SJCRH30 (cell line): ENCODE measurements around the gene SMIM38. TPM values are rescaled to one million over a fixed set of nuclear protein-coding genes. Genes with fewer than 3 reads are reported as not detected.

ENCODE experiments used
- DNase-seq, 2 experiments: peaks; one replicate each; pipeline ENCODE4 v3.0.0-alpha.2; 2015 to 2020
- H3K27ac ChIP-seq: fragments of 250-450 bp; sonication (Bioruptor Pico); 2 replicates; pipeline ENCODE4 v1.5.1; 2020; ENCODE audit warnings: mild to moderate bottlenecking, moderate library complexity
- H3K27me3 ChIP-seq: fragments of 250-450 bp; sonication (Bioruptor Pico); 2 replicates; pipeline ENCODE4 v1.5.1; 2020; ENCODE audit warnings: mild to moderate bottlenecking, moderate library complexity
- H3K36me3 ChIP-seq: fragments of 250-450 bp; sonication (Bioruptor Pico); 2 replicates; pipeline ENCODE4 v1.5.1; 2020; ENCODE audit warnings: mild to moderate bottlenecking, moderate library complexity
- H3K4me1 ChIP-seq: fragments of 250-450 bp; sonication (Bioruptor Pico); 2 replicates; pipeline ENCODE4 v1.5.1; 2020; ENCODE audit warnings: mild to moderate bottlenecking, moderate library complexity
- H3K4me3 ChIP-seq: fragments of 250-450 bp; sonication (Bioruptor Pico); 2 replicates; pipeline ENCODE4 v1.5.1; 2020; ENCODE audit warnings: mild to moderate bottlenecking, moderate library complexity
- H3K9me3 ChIP-seq: fragments of 250-450 bp; sonication (Bioruptor Pico); replicated peaks from 2 replicates; pipeline ENCODE4 v1.5.1; 2020; ENCODE audit warnings: mild to moderate bottlenecking, moderate library complexity
- total RNA-seq: library from RNA; depleted of rRNA; stranded (reverse); fragments of >200 nt; shearing (Covaris generic); gene quantifications from 2 replicates; pipeline ENCODE4 v1.2.3, GENCODE V29; 2014; rRNA removed

SMIM38 gene
- total RNA-seq, 1 experiment from 2014 or later, result 0.40 TPM

- Histone ChIP-seq H3K4me3 (no peak overlapping the region), H3K27ac (no peak overlapping the region), H3K36me3 (no peaks in the 10 kb centered on the region), H3K4me1 (0 out of 2 replicates have a peak, but pooled peaks cover 5% of the 10 kb centered on the region), H3K27me3 (no peaks in the 10 kb centered on the region; the same call in 1 of the 2 replicates), H3K9me3 (no peaks in the 10 kb centered on the region)
- no peak for DNase-seq
Measured at GRCh38 chr11:69201066-69201365, 45.3 kb downstream of the SMIM38 start.

GRCh38 chr11:69201764-69202370, 46.1 kb downstream of the SMIM38 start:
- Histone ChIP-seq H3K4me3 (no peak overlapping the region), H3K9me3 (no peaks in the 10 kb centered on the region), H3K36me3 (no peaks in the 10 kb centered on the region), H3K27ac (no peak overlapping the region), H3K4me1 (0 out of 2 replicates have a peak, but pooled peaks cover 5% of the 10 kb centered on the region), H3K27me3 (no peaks in the 10 kb centered on the region; the same call in 1 of the 2 replicates)
- no peak for DNase-seq

GRCh38 chr11:69202511-69203221, 46.9 kb downstream of the SMIM38 start:
- no peak overlapping the region for H3K27ac ChIP-seq

DNA sequence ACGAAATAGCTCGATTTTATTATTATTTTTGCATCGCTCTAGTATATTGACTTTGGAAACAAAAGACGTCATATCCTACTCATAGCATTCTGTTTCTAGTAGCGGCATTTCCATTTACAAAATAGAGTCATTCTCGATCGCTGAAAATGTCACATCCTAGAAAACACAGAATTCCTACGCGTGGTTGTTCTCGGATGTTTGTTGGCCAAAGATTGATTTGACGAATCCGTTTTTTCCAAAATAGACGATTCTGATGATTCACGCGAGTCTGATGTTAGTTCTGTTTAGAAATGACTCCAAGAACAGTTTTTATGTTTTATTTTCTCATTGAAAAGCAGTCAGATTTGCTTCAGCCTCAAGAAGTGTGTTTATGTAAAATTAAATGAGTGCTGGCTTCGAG, 47.6 kb downstream of the SMIM38 start:
- Histone ChIP-seq H3K27ac (no peak overlapping the region), H3K9me3 (no peaks in the 10 kb centered on the region), H3K27me3 (peaks cover 4% of the 10 kb centered on the region; the same call in 1 of the 2 replicates), H3K4me3 (no peak overlapping the region), H3K4me1 (0 out of 2 replicates have a peak, but pooled peaks cover 5% of the 10 kb centered on the region), H3K36me3 (no peaks in the 10 kb centered on the region)
- no peak for DNase-seq

More at GRCh38 chr11:69202511-69203221, 46.9 kb downstream of the SMIM38 start:
- H3K36me3 ChIP-seq, result no peaks in the 10 kb centered on the region
- 0 out of 2 replicates have a peak, but pooled peaks cover 5% of the 10 kb centered on the region for H3K4me1 ChIP-seq
- H3K4me3 ChIP-seq, result no peak overlapping the region
- no peak for DNase-seq
- H3K27me3 ChIP-seq, result peaks cover 4% of the 10 kb centered on the region; the same call in 1 of the 2 replicates
- H3K9me3 ChIP-seq, result no peaks in the 10 kb centered on the region

DNA sequence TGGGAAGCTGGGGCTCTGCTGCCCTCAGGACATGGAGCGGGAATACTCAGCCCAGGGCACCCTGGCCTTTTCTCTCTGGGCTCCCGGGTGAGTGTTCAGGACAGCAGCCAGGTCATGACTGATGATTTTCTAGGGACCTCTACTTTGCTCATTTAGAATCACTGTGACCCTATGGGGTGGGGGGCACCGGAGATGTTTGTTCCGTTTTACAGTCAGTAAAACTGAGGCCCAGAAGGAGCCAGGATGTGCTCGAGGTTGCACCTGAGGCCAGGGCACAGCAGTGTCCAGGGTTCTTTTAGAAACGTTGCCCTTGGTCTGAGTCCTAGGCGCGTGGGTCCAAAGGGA, 48.1 kb downstream of the SMIM38 start:
- Histone ChIP-seq H3K4me3 (no peak overlapping the region), H3K9me3 (no peaks in the 10 kb centered on the region), H3K27ac (no peak overlapping the region), H3K36me3 (no peaks in the 10 kb centered on the region), H3K27me3 (peaks cover 4% of the 10 kb centered on the region; the same call in 1 of the 2 replicates), H3K4me1 (0 out of 2 replicates have a peak, but pooled peaks cover 5% of the 10 kb centered on the region)
- DNase-seq, result no peak

DNA sequence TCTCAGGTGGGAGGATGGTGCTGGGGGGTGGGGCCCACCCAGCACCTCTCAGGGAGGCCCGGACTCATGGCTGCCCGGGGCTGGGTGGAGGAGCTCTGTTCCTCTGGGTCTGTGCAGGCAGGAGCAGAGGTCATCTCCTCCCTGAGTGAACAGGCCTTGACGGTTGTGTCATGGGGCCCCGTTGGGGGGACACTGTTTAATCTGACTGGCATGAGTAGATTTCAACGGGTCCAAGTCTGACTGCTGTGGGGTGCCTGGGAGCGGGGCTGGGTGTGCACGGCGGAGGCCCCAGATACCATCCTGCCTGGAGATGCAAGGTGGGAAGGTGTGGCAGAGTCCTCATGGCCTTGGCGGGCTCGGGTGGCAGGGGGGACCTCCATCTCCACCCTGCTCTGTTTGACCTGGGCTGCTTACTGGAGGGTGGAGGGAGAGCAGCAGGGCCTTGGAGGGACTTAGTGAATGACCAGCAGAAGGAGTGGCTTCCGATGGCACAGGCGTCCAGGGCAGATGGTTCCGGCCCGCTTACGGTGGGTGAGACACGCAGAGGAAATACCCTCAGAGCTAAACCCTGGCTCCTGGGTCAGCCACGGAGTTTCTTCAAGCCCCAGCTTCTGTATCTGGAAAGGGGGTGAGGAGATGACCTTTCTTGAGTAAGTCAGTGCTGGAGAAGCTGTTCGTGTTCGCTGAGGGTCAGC, 48.7 kb downstream of the SMIM38 start:
- Histone ChIP-seq H3K9me3 (no peaks in the 10 kb centered on the region), H3K27ac (no peak overlapping the region), H3K36me3 (no peaks in the 10 kb centered on the region), H3K27me3 (peaks cover 4% of the 10 kb centered on the region; the same call in 1 of the 2 replicates), H3K4me3 (no peak overlapping the region), H3K4me1 (0 out of 2 replicates have a peak, but pooled peaks cover 5% of the 10 kb centered on the region)
- DNase-seq, result no peak

GRCh38 chr11:69204941-69205742, 49.4 kb downstream of the SMIM38 start:
- no peaks in the 10 kb centered on the region for H3K9me3 ChIP-seq
- H3K27me3 ChIP-seq, result peaks cover 4% of the 10 kb centered on the region; the same call in 1 of the 2 replicates
- H3K4me1 ChIP-seq, result 0 out of 2 replicates have a peak, but pooled peaks cover 5% of the 10 kb centered on the region
- H3K36me3 ChIP-seq, result no peaks in the 10 kb centered on the region
- H3K27ac ChIP-seq, result no peak overlapping the region
- no peak overlapping the region for H3K4me3 ChIP-seq
- no peak for DNase-seq

Other genes starting within 250 kb of the SMIM38 start
- not detected in 2 replicates for gene MRGPRD, start 174.9 kb upstream of the SMIM38 start, total RNA-seq
- gene MRGPRF, start 142.7 kb upstream of the SMIM38 start, total RNA-seq, result 0.35 and 0.51 TPM in 2 replicates
- gene TPCN2, start 107.0 kb upstream of the SMIM38 start, total RNA-seq, result 3.9 and 5.5 TPM in 2 replicates
- 2.9 and 6.7 TPM in 2 replicates for gene MYEOV, start 138.2 kb downstream of the SMIM38 start, total RNA-seq